Activated CD8-positive, alpha-beta memory T cell treated with anti-CD3 and anti-CD28 coated beads for 36 hours (primary cell): ENCODE results near the gene APOA1. TPM values are rescaled to one million over a fixed set of nuclear protein-coding genes. Genes with fewer than 3 reads are reported as not detected.

Source experiments
- CTCF ChIA-PET: fragments of 350-600 bp; sonication (Branson Sonifier 250); formaldehyde crosslinking; loops from one replicate; lab custom pipeline; 2021; ENCODE audit warnings: antibody characterized with exemption; lab: Charles Lee
- POLR2A ChIA-PET: fragments of 350-600 bp; sonication (Branson Sonifier 250); formaldehyde crosslinking; loops from one replicate; lab custom pipeline; 2021; ENCODE audit warnings: antibody characterized with exemption; lab: Charles Lee
- total RNA-seq, 2 experiments: library from RNA; stranded (reverse); gene quantifications; one replicate each; pipeline ENCODE4 v1.2.3, GENCODE V29; 2021

Gene APOA1
- total RNA-seq, 2 experiments from 2014 or later: 0.34 TPM; not detected in 1

DNA sequence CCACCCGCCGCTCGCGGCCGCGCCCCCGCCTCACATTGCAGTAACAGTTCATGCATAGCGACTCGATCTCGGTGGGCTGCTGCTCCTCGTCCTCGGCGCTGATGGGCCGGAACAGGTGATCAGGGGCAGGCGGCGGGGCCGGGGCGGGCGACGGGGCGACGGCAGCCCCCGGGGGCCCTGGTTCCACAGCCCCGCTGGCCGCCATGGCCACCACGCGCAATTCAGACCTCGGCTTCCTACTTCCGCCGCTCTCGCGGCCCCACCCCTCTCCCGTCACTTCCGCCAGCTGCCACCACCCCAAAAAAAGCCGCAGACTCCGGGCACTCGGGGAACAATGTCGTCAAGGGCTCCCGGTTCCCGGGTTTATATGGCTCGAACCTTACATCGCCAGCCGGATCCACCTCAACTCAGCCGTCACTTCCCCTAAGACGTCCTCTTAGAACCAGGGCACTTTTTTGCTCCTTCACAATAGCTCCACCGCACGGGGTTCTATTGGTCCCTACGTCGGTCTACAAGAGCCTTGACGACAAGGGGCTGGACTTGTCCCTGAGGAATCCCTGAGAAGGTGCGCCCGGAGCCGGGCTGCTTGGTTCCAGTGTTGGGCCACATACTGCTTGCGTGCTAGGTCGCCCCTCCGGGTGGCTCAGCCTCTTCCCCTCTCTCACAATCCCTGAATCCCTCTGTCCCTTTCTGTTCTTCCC is 49.5 kb downstream of the APOA1 start, which contains the start of gene ZPR1:
TSS of gene ZPR1 (minus strand) at position 238 of the 701 bp plus-strand sequence. CDS start at position 205, 33 bp downstream.
- POLR2A ChIA-PET: interaction anchor here (0.8 to 1.8 kb wide), 6 partner anchors 10 to 65 kb away, joined by 3 to 10 read pairs (median 5); partner anchors contain the start of gene BUD13
- CTCF ChIA-PET: interaction anchor here (1.1 to 4.1 kb wide), 3 partner anchors 14 to 319 kb away, joined by 3 to 40 read pairs (median 5); no protein-coding TSS in a partner anchor

DNA sequence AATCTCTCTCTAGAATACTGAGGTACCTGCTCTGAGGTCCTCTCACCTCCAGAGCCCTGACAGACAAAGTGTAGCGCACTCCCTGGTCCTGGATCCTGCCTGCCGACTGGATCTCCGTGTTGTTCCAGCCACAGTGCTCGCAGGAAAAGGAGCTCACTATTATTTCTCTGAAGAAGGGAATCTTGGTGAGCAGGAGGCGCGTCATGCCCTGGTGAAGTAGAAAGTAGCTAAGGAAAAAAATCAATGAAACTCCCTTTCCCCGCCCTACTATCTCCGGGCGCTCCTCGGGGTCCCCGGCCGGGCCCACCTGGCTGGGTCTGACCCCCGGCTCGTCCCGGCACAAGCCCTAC is 50.0 kb downstream of the APOA1 start:
- CTCF ChIA-PET: interaction anchor here (1.1 to 1.7 kb wide), 3 partner anchors 14 to 438 kb away, joined by 3 to 5 read pairs (median 5); no protein-coding TSS in a partner anchor
- POLR2A ChIA-PET: interaction anchor here (0.8 to 1.8 kb wide), 7 partner anchors 9 to 67 kb away, joined by 3 to 10 read pairs (median 5); partner anchors contain the start of gene BUD13

DNA sequence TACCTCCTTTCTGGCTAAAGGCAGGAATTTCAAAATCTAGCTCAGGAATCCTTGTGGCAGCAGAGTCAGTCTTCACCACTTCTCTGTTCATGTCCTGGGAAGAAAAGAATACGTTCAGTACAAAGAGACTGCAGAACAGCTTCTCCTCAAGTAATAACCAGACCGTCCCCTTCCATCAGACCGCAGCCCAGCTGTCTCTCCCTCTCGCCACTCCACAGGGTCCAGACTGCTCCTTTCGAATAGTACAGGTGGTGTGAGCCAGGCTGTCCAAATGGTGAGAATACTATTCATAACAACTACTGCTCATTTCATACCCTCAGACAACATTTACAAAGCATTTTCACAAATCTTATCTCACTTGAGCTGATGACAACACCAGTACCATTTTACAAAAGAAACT is 50.5 kb downstream of the APOA1 start:
- ChIA-PET CTCF (interaction anchor here (1.1 to 1.9 kb wide), 4 partner anchors 8 to 438 kb away, joined by 3 to 7 read pairs (median 5); no protein-coding TSS in a partner anchor), POLR2A (interaction anchor here (0.8 to 1.8 kb wide), 4 partner anchors 13 to 67 kb away, joined by 3 to 10 read pairs (median 6); partner anchors contain the start of gene BUD13)

DNA sequence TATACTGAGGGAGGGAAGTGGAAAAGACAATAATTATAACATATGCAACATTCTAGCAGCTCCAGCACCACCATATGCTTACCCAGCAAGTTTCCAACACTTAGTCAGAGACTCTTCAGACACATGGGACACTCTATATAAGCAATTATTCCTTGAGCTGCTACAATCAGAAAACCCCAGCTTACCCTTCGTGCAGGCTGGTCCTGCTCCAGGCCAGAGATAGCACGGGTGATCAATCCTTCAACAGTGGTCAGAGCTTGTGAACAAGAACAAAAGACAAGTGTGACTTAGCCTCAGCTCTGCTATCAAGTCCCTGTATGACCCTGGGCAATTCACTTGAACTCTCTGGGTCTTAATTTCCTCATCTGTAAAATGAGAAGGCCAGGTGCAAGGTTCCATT is 51.1 kb downstream of the APOA1 start:
- ChIA-PET POLR2A (interaction anchor here (1.1 kb wide), 1 partner anchor 50 kb away, joined by 4 read pairs; no protein-coding TSS in a partner anchor), CTCF (interaction anchor here (0.9 to 1.9 kb wide), 5 partner anchors 7 to 439 kb away, joined by 3 to 7 read pairs (median 5); no protein-coding TSS in a partner anchor)

Other genes with a start within 250 kb of the APOA1 start
- 10 to 100 TPM; 32.1 to 33.6 TPM for gene BUD13, start 64.6 kb downstream of the APOA1 start, total RNA-seq
- gene ZPR1, start 49.6 kb downstream of the APOA1 start, total RNA-seq: 100 to 1,000 TPM; 111 to 112 TPM
- gene APOA5, start 45.7 kb downstream of the APOA1 start, total RNA-seq: not detected
- gene APOA4, start 14.3 kb downstream of the APOA1 start, total RNA-seq: not detected
- gene APOC3, start 7.7 kb downstream of the APOA1 start, total RNA-seq: not detected